ENCODE results near the gene UBAC2. TPM values are rescaled to one million over a fixed set of nuclear protein-coding genes. Genes with fewer than 3 reads are reported as not detected.

UBAC2 gene
- total RNA-seq, 2 donors from 2014 or later, result 40.2 to 43.0 TPM

GRCh38 chr13:99296398-99296797, 95.7 kb downstream of the UBAC2 start:
- DNase-seq (no peak), ATAC-seq (no peak)
- intact Hi-C loops (cut with DNase I), result no loop called here

GRCh38 chr13:99297331-99297730, 96.7 kb downstream of the UBAC2 start:
- ATAC-seq (no peak), DNase-seq (no peak)
- intact Hi-C loops (cut with DNase I), result no loop called here

- no peak for ATAC-seq
- intact Hi-C loops (cut with DNase I), result no loop called here
- no peak for DNase-seq
Observed at GRCh38 chr13:99298056-99298455, 97.4 kb downstream of the UBAC2 start.

GRCh38 chr13:99299256-99299919, 98.7 kb downstream of the UBAC2 start:
- ATAC-seq (no peak), DNase-seq (no peak)
- intact Hi-C loops (cut with DNase I), result no loop called here

GRCh38 chr13:99299920-99300341, 99.3 kb downstream of the UBAC2 start:
- ATAC-seq, result no peak
- intact Hi-C loops (cut with DNase I), result no loop called here
- DNase-seq, result no peak

GRCh38 chr13:99301056-99301838, 100.6 kb downstream of the UBAC2 start:
- DNase-seq (no peak), ATAC-seq (no peak)
- intact Hi-C loops (cut with DNase I), result no loop called here

- intact Hi-C loops (cut with DNase I), result no loop called here
- no peak for DNase-seq
- ATAC-seq, result no peak
Observed at GRCh38 chr13:99301913-99302636, 101.4 kb downstream of the UBAC2 start.

- DNase-seq, result no peak
- intact Hi-C loops (cut with DNase I), result no loop called here
- ATAC-seq, result no peak
Observed at GRCh38 chr13:99302637-99303505, 102.2 kb downstream of the UBAC2 start.

GRCh38 chr13:99303863-99304521, 103.3 kb downstream of the UBAC2 start:
- DNase-seq (peak; percentile 26), ATAC-seq (peak in 1 of 2 donors; percentile 31)
- intact Hi-C loops (cut with DNase I), result no loop called here

- intact Hi-C loops (cut with DNase I), result no loop called here
- DNase-seq (no peak), ATAC-seq (no peak)
Observed at GRCh38 chr13:99304541-99304940, 103.9 kb downstream of the UBAC2 start.

GRCh38 chr13:99305158-99305557, 104.5 kb downstream of the UBAC2 start:
- intact Hi-C loops (cut with DNase I), result no loop called here
- no peak for DNase-seq
- ATAC-seq, result no peak

GRCh38 chr13:99305566-99305965, 104.9 kb downstream of the UBAC2 start:
- intact Hi-C loops (cut with DNase I), result no loop called here
- ATAC-seq (no peak), DNase-seq (no peak)

GRCh38 chr13:99307247-99307646, 106.6 kb downstream of the UBAC2 start, which contains the start of gene GPR183:
Gene GPR183, minus strand, starts transcription at chr13:99307399. Its CDS starts 11,254 bp downstream, at chr13:99296145.
- ATAC-seq (peak; percentile 75 to 90), DNase-seq (no peak)
- intact Hi-C loops (cut with DNase I), result no loop called here

- intact Hi-C loops (cut with DNase I), result no loop called here
- peak; percentile 35 for DNase-seq
- peak; percentile 41 to 82 for ATAC-seq
Observed at GRCh38 chr13:99307648-99308339, 107.1 kb downstream of the UBAC2 start.

- DNase-seq (no peak), ATAC-seq (no peak)
- intact Hi-C loops (cut with DNase I), result no loop called here
Observed at GRCh38 chr13:99308471-99309087, 107.9 kb downstream of the UBAC2 start.

GRCh38 chr13:99310382-99311031, 109.9 kb downstream of the UBAC2 start:
- DNase-seq (no peak), ATAC-seq (no peak)
- intact Hi-C loops (cut with DNase I), result no loop called here

- intact Hi-C loops (cut with DNase I), result no loop called here
- ATAC-seq (no peak), DNase-seq (no peak)
Observed at GRCh38 chr13:99311137-99311536, 110.5 kb downstream of the UBAC2 start.
